Right lobe of liver (tissue), 6 donors: ENCODE results near the gene PXYLP1. TPM values are rescaled to one million over a fixed set of nuclear protein-coding genes. Genes with fewer than 3 reads are reported as not detected.

Experiments used
- ATAC-seq, 4 donors: fragments of 200-7000 bp; cut with Tn5 transposase; one replicate each; pipeline ENCODE4 v1.9.1; 2020; ENCODE audit warnings: mild to moderate bottlenecking in 4 of 4, moderate library complexity in 4 of 4
- DNase-seq, 3 donors: peaks; one replicate each; pipeline ENCODE4 v3.0.0-alpha.2; 2020
- H3K27ac ChIP-seq, 3 donors: fragments of 200-600 bp; one replicate each; pipeline ENCODE4 v1.8.0; 2022
- H3K27me3 ChIP-seq, 2 donors: fragments of 200-600 bp; one replicate each; pipeline ENCODE4 v1.8.0; 2022
- H3K36me3 ChIP-seq, 4 donors: fragments of 200-600 bp; sonication (generic) in 1 of 4; one replicate each; pipeline versions ENCODE4 v1.5.1 to v1.8.0; 2017 to 2022; ENCODE audit warnings: control low read depth in 1 of 4
- H3K4me1 ChIP-seq, 4 donors: fragments of 200-600 bp; sonication (generic) in 1 of 4; one replicate each; pipeline versions ENCODE4 v1.5.1 to v1.8.0; 2017 to 2022; ENCODE audit warnings: control low read depth in 1 of 4
- H3K4me3 ChIP-seq, 3 donors: fragments of 200-600 bp; one replicate each; pipeline ENCODE4 v1.8.0; 2022
- H3K9me3 ChIP-seq, 4 donors: fragments of 200-600 bp; sonication (generic) in 1 of 4; one replicate each; pipeline versions ENCODE4 v1.5.1 to v1.8.0; 2017 to 2022; ENCODE audit warnings: control low read depth in 1 of 4
- CTCF ChIP-seq, 4 donors: fragments of 200-600 bp in 3 of 4; fragments of 450-650 bp in 1 of 4; IDR thresholded peaks; one replicate each; pipeline versions ENCODE4 v1.5.1 to v1.8.0; 2016 to 2022; ENCODE audit warnings: antibody characterized with exemption in 4 of 4, mild to moderate bottlenecking in 2 of 4
- POLR2A ChIP-seq: fragments of 450-650 bp; IDR thresholded peaks from one replicate; pipeline ENCODE4 v1.6.1; 2017; ENCODE audit warnings: antibody characterized with exemption, mild to moderate bottlenecking
- WGBS: methylation state at CpG from one replicate; pipeline ENCODE4 v1.1.6; 2018; ENCODE audit warnings: low coverage, low lambda C conversion rate; ENCODE audit not compliant: insufficient coverage; ENCODE audit errors: missing lambda C conversion rate; 5-methylcytosine and 5-hydroxymethylcytosine counted together
- intact Hi-C, 2 donors: fragments of 100-400 bp; cut with DNase I; formaldehyde crosslinking; loops; one replicate each; pipeline versions ENCODE4 v1.11.2 to v1.14.1; 2022
- total RNA-seq, 6 experiments: library from RNA; depleted of rRNA in 2 of 6; stranded (reverse); fragments of >200 nt in 2 of 6; fragmentation: NEBNext Ultra II Directional in 3 of 6; extraction: Animal tissue kit (Norgen Biotek cat#: 25700) in 3 of 6; gene quantifications; one replicate each; pipeline versions ENCODE4 v1.1.0 to v1.2.4, GENCODE V29; 2016 to 2023
- donor health status: DM: no; HTN: yes; CAD: no.
- donor health status: DM: no; HTN: no; CAD: no.
- donor health status: DM: no; HTN: no; CAD: no.
- donor health status: DM: no; HTN: yes; CAD: no.
- donor health status: DM: no; HTN: yes; CAD: no.

PXYLP1 gene
- total RNA-seq, 6 experiments from 2014 or later, result 2.0 to 4.7 (median 3.0) TPM

GRCh38 chr3:141268791-141269190 lies 37.2 kb downstream of the PXYLP1 start:
- no peak for TF ChIP-seq CTCF (IDR thresholded peaks at IDR 0.05)
- no peak for TF ChIP-seq POLR2A
- 90% methylated on average over 2 of the region's 4 CpGs for WGBS
- ATAC-seq, result no peak
- H3K4me3 ChIP-seq, result no peak overlapping the region
- peaks cover 0 to 4% (median 0%) of the 10 kb centered on the region in 4 donors for H3K4me1 ChIP-seq
- intact Hi-C loops, result no loop called here
- no peaks in the 10 kb centered on the region for H3K9me3 ChIP-seq
- no peak for DNase-seq
- no peaks in the 10 kb centered on the region for H3K36me3 ChIP-seq
- H3K27ac ChIP-seq, result no peak overlapping the region
- no peaks in the 10 kb centered on the region for H3K27me3 ChIP-seq

GRCh38 chr3:141269961-141270360 lies 38.3 kb downstream of the PXYLP1 start:
- Histone ChIP-seq H3K4me1 (peaks cover 0 to 4% (median 0%) of the 10 kb centered on the region in 4 donors), H3K4me3 (no peak overlapping the region), H3K9me3 (no peaks in the 10 kb centered on the region), H3K27me3 (no peaks in the 10 kb centered on the region), H3K36me3 (no peaks in the 10 kb centered on the region), H3K27ac (no peak overlapping the region)
- no peak for TF ChIP-seq POLR2A
- no peak for TF ChIP-seq CTCF (IDR thresholded peaks at IDR 0.05)
- 72% methylated on average over 3 of the region's 3 CpGs for WGBS
- ATAC-seq, result no peak
- intact Hi-C loops, result no loop called here
- no peak for DNase-seq

- no peak overlapping the region for H3K4me3 ChIP-seq
- no peak for DNase-seq
- peaks cover 0 to 4% (median 0%) of the 10 kb centered on the region in 4 donors for H3K4me1 ChIP-seq
- no peaks in the 10 kb centered on the region for H3K27me3 ChIP-seq
- no peaks in the 10 kb centered on the region for H3K36me3 ChIP-seq
- 90% methylated on average over 2 of the region's 4 CpGs for WGBS
- H3K9me3 ChIP-seq, result no peaks in the 10 kb centered on the region
- ATAC-seq, result peak; percentile 42 to 81 (median 70)
- no peak overlapping the region for H3K27ac ChIP-seq
- TF ChIP-seq CTCF (IDR thresholded peaks at IDR 0.05), result no peak
- no peak for TF ChIP-seq POLR2A
- intact Hi-C loops, result no loop called here
Measured at GRCh38 chr3:141271279-141272030, 39.8 kb downstream of the PXYLP1 start.

GRCh38 chr3:141272906-141273662 lies 41.5 kb downstream of the PXYLP1 start:
- no peak for DNase-seq
- Histone ChIP-seq H3K4me1 (peaks cover 0 to 4% (median 0%) of the 10 kb centered on the region in 4 donors), H3K4me3 (no peak overlapping the region), H3K9me3 (no peaks in the 10 kb centered on the region), H3K27ac (no peak overlapping the region), H3K36me3 (no peaks in the 10 kb centered on the region), H3K27me3 (no peaks in the 10 kb centered on the region)
- ATAC-seq, result no peak
- no peak for TF ChIP-seq CTCF (IDR thresholded peaks at IDR 0.05)
- no peak for TF ChIP-seq POLR2A
- WGBS, result 94% methylated on average over 7 of the region's 8 CpGs
- intact Hi-C loops, result no loop called here
